ENCODE data around the gene LTA.

LTA gene

DNA sequence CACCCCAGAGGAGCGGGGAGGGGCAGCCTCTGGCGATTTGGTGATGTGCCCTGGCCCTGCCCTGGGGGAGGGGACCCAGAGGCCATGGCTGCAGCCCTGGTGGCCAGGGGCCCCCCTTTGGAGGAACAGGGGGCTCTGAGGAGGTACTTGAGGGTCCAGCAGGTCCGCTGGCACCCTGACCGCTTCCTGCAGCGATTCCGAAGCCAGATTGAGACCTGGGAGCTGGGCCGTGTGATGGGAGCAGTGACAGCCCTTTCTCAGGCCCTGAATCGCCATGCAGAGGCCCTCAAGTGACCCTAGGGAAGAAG is 13.8 kb upstream of the LTA start (continued):
- TF ChIP-seq, protein P1, sequence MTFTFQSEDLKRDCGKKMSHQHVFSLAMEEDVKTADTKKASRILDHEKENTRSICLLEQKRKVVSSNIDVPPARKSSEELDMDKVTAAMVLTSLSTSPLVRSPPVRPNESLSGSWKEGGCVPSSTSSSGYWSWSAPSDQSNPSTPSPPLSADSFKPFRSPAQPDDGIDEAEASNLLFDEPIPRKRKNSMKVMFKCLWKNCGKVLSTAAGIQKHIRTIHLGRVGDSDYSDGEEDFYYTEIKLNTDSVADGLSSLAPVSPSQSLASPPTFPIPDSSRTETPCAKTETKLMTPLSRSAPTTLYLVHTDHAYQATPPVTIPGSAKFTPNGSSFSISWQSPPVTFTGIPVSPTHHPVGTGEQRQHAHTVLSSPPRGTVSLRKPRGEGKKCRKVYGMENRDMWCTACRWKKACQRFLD (tag by site-specific recombination; IDR thresholded peaks at IDR 0.05): no peak
- TF ChIP-seq ZBTB20 (tag by site-specific recombination; IDR thresholded peaks at IDR 0.05): no peak

DNA sequence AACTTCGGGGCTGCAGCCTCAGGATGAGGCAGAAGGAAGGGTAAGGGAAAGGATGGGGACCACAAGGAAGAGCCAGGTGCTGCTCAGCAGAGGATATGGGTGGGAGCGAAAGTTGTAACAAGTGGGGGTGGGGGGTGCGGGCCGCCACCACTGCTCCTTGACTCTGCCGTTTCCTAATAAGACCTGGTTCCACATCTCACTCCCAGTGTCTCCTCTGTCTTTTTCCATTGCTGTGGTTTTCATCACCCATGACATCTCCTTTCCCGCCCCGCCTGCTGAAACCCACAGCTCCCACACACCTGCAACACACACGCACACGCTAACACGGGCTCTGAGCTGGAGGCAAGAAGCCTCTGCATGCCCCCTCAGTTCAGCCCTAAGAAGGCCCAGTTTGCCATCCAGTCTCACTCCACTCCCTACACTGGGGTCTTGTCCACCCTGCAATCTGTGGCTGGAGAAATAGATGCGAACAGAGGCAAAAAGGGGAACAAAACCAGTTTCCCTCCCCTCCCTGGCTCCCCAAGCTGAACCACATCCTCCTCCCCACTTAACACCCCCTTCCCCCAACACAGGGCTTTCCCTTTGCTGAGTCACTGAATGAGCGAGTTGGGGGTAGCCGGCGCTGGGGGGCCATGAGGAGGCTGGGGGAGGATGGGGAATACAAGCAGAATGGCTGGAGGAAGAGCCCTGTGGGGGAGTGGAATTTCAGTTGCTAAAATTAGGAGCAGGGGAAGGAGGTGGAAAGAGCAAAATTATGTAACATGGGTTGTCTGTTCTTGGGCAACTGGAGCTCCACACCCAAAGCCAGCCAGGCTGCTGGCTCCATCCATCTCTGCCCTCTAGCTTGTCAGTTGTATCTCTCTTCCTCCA is 13.2 kb upstream of the LTA start:
- CTCF ChIA-PET: interaction anchor here (1.1 to 4.1 kb wide), 6 partner anchors 13 to 66 kb away, joined by 3 to 29 read pairs (median 6); partner anchors contain the start of genes ATP6V1G2 and LST1
- Histone ChIP-seq H3K4me3 (ENCODE audit: low read depth, low read length) (no peak overlapping the region), H3K36me3 (ENCODE audit: control insufficient read depth in 2 of 2, insufficient read depth in 1 of 2, low read length in 2 of 2) (peaks cover 12 to 61% of the 10 kb centered on the region in 2 experiments; a peak in 2 of 3 replicates), H3K4me1 (ENCODE audit: control insufficient read depth, insufficient read depth, low read length) (no peaks in the 10 kb centered on the region), H3K27ac (ENCODE audit: extremely low read depth, low read depth, low read length) (no peak overlapping the region), H3K9me3 (ENCODE audit: control insufficient read depth, insufficient read depth, low read depth, low read length) (no peaks in the 10 kb centered on the region)
- POLR2A ChIA-PET: no interaction called here
- TF ChIP-seq ZFHX2 (tag by site-specific recombination; conservative IDR thresholded peaks at IDR 0.05) (peak; percentile 51), ZNF239 (tag by site-specific recombination; IDR thresholded peaks at IDR 0.05) (no peak), ZSCAN30 (tag by site-specific recombination; IDR thresholded peaks at IDR 0.05) (no peak), ZNF155 (tag by site-specific recombination; IDR thresholded peaks at IDR 0.05) (no peak), ZNF16 (tag by site-specific recombination; IDR thresholded peaks at IDR 0.05; ENCODE audit: low read depth) (no peak), KLF10 (tag by site-specific recombination; IDR thresholded peaks at IDR 0.05) (no peak), ZNF544 (tag by site-specific recombination; IDR thresholded peaks at IDR 0.05) (no peak)
- TF ChIP-seq, protein P2, sequence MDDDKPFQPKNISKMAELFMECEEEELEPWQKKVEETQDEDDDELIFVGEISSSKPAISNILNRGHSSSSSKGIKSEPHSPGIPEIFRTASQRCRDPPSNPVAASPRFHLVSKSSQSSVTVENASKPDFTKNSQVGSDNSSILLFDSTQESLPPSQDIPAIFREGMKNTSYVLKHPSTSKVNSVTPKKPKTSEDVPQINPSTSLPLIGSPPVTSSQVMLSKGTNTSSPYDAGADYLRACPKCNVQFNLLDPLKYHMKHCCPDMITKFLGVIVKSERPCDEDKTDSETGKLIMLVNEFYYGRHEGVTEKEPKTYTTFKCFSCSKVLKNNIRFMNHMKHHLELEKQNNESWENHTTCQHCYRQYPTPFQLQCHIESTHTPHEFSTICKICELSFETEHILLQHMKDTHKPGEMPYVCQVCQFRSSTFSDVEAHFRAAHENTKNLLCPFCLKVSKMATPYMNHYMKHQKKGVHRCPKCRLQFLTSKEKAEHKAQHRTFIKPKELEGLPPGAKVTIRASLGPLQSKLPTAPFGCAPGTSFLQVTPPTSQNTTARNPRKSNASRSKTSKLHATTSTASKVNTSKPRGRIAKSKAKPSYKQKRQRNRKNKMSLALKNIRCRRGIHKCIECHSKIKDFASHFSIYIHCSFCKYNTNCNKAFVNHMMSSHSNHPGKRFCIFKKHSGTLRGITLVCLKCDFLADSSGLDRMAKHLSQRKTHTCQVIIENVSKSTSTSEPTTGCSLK (tag by site-specific recombination; IDR thresholded peaks at IDR 0.05): no peak

DNA sequence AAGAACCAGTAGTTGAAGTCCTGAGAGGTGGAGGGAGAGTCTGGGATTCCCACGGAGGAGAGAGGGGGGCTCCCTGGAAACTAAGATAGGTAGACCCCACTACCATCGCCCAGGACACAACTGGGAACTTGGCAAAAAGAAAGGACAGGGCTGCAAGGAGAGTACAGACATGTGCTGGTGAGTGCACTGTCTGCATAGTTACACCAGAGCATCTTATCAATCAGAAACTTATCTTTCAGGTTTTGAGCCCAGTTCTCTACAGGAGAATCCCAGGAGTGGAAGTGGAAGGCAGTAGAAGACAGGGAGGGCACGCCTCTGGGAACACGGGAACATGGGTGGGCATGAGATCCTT is 12.5 kb upstream of the LTA start:
- TF ChIP-seq ZNF561 (tag by site-specific recombination; IDR thresholded peaks at IDR 0.05; ENCODE audit: borderline replicate concordance): no peak
- TF ChIP-seq ZNF221 (tag by site-specific recombination; IDR thresholded peaks at IDR 0.05; ENCODE audit: borderline replicate concordance): no peak
- no peak for TF ChIP-seq ZBTB17 (tag by site-specific recombination; IDR thresholded peaks at IDR 0.05)
- no peak for TF ChIP-seq RBAK (tag by site-specific recombination; IDR thresholded peaks at IDR 0.05)
- TF ChIP-seq ZNF140 (tag by site-specific recombination; IDR thresholded peaks at IDR 0.05): no peak
- TF ChIP-seq, protein P1 (tag by site-specific recombination; IDR thresholded peaks at IDR 0.05): no peak
- TF ChIP-seq OVOL3 (tag by site-specific recombination; IDR thresholded peaks at IDR 0.05): no peak
- POLR2A ChIA-PET: interaction anchor here (1.3 kb wide), 1 partner anchor 17 kb away, joined by 3 read pairs; no protein-coding TSS in a partner anchor
- H3K4me3 ChIP-seq (ENCODE audit: low read depth, low read length): no peak overlapping the region
- no peaks in the 10 kb centered on the region for H3K4me1 ChIP-seq (ENCODE audit: control insufficient read depth, insufficient read depth, low read length)
- H3K27ac ChIP-seq (ENCODE audit: extremely low read depth, low read depth, low read length): no peak overlapping the region
- H3K36me3 ChIP-seq (ENCODE audit: control insufficient read depth in 2 of 2, insufficient read depth in 1 of 2, low read length in 2 of 2): peaks cover 6 to 55% of the 10 kb centered on the region in 2 experiments; a peak in 2 of 3 replicates
- CTCF ChIA-PET: interaction anchor here (1.1 to 4.1 kb wide), 6 partner anchors 13 to 38 kb away, joined by 3 to 29 read pairs (median 4); partner anchors contain the start of genes ATP6V1G2 and LST1
- no peaks in the 10 kb centered on the region for H3K9me3 ChIP-seq (ENCODE audit: control insufficient read depth, insufficient read depth, low read depth, low read length)
